Activated CD8-positive, alpha-beta memory T cell treated with anti-CD3 and anti-CD28 coated beads, Interleukin-2, amount 50 U/mL, for 24 hours (primary cell): ENCODE results near the gene SPHK2.
"Not testable (repeated sequence)": the region's sequence is repeated elsewhere in the genome, so short reads cannot be mapped to it uniquely, and the experiment has no call there.

Experiments used
- DNase-seq: peaks from one replicate; pipeline ENCODE4 v3.0.0-alpha.2; 2020; ENCODE audit errors: extremely low read depth

Gene SPHK2

DNA sequence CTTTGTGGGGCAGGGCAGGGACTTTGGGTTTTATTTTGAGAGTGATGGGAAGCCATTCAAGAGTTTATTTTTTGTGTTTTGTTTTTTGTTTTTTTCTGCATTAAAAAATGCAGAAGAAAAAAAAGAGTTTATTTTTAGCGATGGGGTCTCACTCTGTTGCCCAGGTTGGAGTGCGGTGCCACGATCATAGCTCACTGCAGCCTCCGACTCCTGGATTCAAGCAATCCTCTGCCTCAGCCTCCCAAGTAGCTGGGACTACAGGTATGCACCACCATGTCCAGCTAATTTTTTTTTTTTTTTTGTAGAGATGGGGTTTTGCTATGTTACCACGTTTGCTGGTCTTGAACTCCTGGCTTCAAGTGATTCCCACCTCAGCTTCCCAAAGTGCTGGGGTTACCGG, 39.2 kb downstream of the SPHK2 start:
- no peak for DNase-seq

DNA sequence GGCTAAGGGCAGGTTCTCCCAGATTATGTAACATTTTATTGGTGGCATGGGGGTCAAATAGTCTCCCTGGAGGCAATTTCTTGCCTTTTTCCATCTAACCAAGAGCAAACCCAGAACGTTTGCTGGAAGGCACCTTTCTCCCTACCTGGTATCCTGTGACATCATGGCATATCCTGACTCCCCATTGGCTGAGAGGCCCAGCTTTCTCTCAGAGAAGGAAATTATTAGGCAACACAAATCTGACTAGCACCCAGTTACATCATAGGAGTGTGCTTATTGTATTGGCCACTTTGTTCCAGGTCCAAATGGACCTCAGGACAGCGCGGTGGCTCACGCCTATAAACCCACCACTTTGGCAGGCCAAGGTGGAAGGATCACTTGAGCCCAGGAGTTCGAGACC, 40.5 kb downstream of the SPHK2 start:
- DNase-seq = no peak

DNA sequence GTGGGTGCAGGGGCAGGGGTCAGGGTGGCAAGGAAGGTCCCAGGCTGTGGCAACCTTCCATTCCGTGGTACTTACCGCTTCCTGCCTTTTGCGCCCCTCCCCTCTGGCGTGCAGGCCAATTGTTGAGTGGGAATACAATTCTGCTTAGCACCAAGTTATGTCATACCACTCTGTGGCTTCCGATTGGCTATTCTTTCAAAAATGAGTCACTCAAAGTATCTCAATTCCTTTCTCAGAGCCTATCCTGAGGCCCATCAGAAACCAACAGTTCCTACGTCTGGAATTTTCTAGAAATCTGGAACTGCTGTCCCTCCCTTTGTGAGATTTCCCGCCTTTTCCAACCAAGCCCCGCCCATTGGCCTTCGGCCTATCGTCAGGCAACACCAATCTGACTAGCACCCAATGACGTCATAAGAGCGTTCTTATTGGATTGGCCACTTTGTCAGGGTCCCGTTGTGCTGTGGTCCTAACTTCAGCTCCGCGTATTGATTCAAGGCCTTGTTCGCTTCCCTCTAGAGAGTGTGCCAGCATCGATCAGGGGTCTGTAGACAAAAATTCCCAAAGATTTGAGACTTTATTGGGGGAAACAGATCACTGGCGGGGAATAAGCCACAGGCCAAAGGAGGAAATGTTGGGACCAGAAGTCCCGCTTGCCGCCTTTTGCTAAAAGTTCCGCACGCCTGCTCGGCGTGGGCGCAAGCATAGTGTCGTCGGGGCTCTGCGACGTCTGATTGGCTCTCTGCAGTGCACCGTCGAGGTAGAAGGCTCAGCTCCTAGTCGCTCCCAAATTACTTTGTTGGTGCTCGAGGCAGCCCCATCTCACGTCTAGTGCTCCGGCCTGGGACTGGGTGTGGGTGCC, 41.8 kb downstream of the SPHK2 start:
- peak; percentile 63 for DNase-seq

DNA sequence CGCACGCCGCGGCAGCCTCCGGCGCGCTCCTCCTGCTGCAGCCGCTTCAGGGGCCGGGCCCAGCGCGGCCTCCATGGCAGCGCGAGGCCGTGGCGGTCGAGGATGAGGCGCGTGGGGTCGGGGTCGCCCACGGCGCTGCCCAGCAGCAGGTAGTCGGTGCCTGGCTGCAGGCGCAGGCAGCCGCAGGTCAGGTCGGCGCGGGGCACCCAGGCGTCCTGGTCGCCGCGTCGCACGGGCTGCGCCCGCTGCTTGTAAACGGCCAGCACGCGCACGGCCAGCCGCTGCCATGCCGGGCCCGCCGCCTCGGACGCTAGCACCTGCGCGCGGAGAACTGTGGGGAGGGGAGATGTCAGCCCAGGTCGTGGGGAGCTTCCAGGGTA, 42.4 kb downstream of the SPHK2 start:
- DNase-seq = no peak

DNA sequence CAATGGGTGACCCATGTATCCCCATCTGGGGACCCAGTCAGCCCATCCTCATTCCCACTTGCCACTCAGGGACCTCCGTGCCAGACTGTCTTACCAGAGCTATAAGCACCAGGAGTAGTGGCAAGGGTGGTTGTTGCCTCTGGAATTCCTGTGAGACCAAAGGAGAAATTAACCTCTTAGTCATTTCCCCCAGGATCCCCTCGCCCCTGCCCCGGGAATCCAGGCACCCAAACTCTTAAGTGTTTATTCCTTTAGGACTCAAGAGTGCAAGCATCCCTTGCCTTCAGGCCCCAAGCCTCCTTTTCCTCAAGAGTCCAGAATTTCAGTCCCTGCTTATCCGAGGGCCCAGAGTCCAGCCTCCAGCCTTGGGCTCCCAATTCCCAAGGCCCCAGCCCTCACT, 44.4 kb downstream of the SPHK2 start:
- DNase-seq = no peak

DNA sequence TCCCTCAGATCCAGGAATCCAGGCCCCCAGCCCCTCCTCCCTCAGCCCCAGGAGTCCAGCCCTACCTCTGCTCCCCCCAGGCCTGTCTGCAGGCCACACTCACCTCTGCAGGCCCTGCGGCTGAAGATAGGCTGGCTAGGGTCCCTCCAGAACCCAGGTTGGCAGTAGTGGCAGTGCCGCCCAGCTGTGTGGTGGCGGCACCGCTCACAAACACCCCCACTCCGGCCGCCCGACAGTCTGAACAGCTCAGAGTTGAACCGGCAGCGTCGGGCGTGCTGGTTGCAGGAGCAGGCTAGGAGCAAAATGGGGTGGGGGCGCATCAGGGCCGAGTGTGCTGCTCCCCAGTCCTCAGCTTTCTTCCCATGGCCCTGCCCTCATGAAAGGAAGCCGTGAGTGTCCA, 45.2 kb downstream of the SPHK2 start:
- no peak for DNase-seq

DNA sequence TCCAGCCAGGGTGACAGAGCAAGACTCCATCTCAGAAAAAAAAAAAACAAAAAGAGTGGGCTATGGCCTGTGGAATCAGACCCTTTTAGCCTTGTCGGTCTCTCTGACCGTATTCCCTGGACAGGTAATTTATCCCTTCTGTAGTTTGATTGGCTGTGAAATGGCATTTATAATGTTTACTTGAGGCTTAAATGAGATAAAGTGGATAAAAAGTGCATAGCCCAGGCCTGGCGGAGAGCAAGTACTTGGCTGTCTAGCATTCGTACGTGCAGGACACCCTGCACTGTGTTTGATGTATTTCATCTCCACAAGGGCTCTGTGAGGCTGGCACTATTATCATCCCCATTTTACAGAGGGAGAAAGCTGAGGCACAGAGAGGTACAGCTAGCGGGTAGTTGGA, 46.5 kb downstream of the SPHK2 start:
- no peak for DNase-seq

DNA sequence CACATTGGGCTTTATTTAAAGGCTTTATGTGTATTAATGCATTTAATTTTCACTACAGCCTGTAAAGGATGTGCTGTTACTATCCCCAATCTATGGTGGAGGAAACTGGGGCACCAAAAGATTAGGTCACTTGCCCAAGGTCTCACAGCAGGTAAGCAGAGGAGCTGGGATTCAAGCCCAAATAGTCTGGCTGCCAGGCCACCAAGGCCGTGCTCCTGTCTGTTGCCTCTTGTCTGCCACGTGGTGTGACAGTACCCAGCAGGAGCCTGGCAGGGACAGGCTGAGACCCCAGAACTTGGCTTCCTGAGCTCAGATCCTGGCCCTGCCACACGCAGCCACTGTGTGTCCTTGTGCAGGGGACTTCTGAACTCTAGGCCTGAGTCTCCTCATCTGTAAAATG, 49.0 kb downstream of the SPHK2 start:
- DNase-seq = no peak

DNA sequence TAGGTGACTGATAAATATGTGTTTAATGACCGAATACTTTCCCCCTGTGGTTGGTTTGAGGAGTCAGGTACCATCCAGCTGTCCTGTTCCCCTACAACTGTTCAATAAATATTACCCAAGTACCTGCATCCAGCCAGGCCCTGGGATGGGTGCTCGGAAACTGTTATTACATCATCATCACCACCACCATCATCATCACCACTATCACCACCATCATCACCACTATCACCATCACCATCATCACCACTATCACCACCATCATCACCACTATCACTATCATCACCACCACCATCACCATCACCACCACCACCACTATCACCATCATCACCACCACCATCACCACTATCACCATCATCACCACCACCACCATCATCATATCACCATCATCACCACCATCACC, 49.5 kb downstream of the SPHK2 start:
- DNase-seq = no peak

DNA sequence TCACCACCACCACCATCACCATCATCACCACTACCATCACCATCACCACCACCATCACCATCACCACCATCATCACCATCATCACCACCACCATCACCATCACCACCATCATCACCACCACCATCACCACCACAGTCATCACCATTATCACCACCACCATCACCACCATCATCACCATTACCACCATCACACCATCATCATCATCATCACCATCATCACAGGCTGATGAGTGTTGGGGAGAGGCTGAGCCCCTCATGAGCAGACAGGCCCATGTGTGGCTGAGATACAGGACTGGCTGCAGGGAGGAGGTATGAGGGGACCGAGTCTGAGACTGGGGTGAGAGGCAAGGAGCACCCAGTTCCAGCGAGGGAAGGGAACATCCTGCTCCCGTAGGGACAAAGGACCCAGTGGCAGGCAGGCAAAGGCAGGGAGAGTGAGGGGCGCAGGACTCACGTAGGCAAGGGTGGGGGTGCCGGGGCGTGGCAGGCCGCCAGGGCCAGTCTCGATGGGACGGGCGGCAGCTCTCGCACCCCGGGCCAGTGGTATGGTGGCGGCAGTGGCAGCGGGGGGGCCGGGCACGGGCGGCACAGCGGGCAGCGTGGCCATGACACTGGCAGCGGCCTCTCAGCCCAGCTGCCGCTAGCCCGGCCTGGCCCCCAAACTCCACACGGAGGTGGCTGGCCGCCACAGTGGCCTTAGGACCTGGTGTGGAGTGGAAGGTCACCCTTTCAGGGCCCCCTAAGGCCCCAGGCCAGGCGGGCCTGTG, 50.8 kb downstream of the SPHK2 start:
- no peak for DNase-seq

DNA sequence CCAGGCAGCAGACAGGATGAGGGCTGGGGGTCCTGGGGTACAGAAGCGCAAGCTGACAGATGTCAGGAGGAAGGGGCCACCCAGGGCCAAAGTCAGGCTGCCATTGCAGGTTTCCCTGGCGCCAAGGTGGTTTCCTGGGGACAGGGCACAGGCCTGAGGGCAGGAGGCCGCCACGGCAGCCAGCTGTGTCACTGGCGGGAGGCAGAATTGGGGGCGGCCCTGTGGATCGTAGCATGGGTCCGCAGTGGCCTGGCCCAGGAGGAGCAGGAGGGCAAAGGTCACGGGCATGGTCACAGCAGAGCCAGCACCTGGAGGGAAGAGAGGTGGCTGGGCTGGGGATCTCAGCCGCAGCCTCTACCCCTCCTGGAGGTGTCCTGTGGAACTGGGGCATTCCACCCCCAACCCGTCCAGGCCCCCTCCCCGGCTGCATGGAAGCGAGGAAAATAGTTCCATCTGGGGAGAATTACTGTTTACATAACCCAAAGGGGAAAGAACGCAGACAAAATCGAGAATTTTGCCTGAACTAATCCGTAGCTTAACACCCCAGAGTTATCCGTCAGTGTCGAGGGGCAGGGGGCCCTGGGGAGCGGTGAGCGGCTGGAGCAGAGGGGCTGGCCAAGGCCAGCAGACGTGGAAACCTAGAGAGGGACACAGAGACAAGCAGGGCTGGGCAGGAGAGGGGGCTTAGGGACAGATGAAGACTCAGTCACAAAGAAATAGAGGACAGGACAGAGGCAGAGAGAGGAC, 51.6 kb downstream of the SPHK2 start:
- no peak for DNase-seq

DNA sequence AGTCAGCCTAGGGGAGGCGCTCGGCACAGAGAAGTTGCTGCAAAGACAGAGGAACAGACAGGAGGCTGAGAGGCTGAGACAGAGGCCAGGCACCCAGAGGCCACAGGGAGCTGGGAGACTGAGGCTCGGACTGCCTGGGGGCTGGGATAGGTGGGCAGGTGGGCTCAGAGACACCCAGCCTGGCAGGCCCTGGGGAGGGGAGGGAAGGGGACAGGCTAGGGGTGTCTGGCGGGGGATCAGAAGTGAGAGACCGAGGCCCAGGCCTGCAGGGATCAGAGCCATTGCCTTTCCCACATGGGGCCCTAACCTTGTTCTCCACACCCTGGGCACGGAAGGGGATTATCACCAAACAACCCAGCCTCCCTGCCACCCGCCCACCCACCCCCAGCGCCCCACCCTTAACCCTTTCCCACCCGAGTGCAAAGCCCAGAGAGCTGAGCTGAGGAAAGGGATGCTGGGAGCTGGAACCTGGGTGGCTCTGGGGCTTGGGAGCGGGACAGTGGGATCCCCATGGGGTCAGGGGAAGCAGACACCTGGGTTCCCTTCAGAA, 52.2 kb downstream of the SPHK2 start:
- DNase-seq = no peak

DNA sequence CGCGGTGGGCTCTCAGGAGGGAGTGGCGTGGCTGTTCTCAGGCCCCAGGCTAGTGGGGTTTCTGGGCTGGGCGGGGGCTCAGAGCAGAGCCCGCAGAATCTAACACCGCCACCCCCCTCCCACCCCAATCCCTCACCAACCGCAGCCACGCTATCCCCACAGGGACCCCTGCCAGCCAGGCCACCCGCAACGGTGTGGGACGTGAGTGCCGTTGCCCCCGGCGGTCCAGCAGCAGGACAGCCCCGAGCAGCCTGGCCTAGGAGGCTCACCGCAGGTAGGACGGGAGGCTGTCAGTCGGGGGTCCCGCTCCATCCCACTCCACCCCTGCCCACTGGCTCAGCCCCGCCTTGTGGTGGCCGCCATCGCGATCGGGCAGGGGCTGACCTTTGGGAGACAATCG, 53.7 kb downstream of the SPHK2 start, which contains the start of gene NTN5:
Gene NTN5 (minus strand): TSS at position 24 of the 400 bp plus-strand sequence. CDS start 2,031 bp downstream, outside the sequence.
- no peak for DNase-seq

DNA sequence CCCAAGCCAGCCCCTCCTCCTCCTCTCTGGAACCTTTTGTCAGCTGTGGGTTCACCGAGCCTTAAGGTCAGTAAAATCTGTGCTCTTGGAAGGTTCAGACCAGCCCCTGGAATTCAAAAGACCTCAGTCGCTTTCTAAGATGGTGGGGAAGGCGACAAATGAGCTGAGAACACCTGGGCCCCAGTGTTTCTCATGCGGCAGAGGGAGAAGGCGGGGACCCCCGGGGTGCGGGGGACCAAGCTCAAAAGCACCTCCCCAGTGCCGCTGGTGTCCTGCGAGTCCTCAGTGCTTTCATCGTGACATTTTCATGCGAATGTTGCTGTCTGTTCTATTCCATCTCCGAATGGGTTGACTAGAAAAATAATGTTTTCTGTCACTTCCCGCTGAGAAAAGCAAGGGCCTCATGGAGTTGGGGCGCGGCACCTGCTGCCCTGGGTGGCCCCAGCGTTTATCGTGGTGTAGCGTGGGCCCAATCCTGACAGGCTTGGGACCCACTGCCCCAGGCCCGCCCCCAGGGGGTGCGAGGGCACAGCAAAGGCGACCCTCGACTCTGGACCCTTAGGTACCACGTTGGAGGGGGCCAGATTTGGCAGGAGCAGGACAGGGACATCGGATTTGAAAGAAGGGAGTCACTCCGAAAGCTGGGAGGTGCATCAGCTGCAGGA, 54.3 kb downstream of the SPHK2 start:
- DNase-seq = no peak

DNA sequence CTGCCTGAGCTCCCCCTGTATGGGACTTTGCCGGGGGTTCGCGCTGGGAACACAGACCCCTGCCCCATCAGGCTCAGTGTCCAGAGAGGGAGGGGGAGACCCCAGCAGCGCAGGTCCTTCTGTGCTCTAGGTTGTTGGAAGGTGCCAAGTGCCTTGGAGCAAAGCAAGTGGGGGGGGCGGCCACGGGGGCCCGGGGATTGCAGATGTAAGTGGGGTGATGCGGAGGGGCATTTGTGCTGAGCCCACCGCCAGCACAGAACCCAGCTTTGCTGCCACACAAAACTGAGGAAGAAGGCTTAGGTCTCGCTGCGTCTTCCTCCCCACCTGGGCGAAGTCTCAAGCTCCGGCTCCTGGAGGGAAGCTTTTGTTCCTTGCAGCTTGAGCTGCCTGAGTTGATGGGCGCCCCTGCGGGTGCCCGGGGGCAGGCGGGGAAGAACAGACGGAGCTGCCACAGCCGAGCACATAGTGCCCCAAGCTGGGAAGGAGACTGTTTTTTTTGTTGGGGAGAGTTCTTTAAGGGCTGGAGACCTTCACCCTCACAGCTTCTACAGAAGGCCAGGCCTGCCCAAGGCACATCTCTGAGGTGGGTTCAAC, 55.0 kb downstream of the SPHK2 start:
- DNase-seq = no peak

DNA sequence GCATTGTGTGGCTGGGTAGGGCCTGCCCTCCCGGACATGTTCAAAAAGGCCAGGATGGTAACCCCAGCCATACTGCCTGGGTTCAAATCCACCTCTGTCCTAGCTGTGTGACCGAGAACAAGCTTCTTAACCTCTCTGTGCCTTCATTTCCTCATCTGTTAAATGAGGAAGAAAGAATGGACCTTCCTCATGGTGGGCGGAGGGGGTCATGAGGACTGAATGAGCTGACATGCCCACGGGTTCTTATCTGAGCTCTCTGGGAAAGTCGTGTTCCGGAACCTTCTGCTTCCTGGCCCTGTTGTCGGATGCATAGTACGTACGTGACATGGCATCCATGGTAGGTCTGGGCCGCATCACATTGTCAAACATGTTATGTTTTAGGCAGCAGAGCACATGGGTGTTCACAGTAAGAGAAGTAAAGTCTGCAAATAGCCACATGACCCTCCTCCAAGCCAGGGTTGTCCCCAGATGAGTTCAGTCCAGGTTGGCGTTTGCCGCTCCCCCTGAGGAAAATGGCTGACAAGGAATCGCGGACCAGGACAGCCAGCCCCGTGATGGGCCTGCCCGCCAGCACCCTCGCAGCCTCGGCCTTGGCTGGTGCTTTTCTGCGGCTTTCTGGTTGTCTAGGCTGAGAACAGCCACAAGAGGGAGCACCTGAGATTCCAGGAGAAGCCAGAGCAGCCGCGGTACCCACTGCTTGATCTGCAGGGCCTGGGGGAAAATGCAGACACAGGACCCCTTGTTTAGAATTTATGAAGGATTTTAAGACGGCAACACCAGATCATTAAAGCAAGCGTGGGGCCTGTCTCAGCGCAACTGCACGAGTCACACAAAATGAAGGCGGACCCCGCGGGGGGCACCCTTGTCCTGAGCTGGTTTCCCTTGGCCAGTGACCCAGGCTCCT, 55.9 kb downstream of the SPHK2 start:
- DNase-seq = peak; percentile 51

DNA sequence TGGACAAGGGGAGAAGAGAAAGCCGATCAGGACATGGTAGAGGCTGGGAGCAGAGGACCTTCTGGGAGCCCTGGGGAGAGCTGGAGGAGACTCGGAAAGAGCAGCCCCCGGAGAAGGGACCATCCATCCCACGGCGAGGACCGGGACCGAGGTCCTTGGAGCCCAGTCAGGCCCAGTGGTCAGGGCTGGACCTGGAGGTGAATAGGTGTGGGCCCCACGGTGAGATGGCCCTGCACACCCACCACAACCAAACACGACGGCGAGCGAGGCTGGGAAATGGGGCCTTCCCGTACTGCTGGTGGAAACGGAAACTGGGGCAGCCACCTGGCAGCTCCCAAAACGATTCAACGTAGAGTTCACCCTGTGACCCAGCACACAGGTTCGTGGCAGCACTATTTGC, 57.2 kb downstream of the SPHK2 start:
- no peak for DNase-seq

DNA sequence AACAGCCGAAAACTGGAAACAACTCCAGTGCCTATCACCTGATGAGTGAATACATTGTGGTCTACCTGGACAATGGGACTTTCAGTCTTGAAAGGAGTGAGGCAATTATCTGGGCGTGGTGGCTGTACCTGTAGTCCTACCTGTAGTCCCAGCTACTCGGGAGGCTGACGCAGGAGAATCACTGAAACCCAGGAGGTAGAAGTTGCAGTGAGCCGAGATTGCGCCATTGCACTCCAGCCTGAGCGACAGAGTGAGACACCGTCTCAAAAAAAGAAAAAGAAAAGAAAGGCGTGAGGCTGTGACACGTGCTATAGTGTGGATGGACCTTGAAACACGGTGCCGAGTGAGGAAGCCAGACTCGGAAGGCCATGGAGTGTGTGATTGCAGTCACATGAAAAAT, 57.6 kb downstream of the SPHK2 start:
- DNase-seq = no peak

DNA sequence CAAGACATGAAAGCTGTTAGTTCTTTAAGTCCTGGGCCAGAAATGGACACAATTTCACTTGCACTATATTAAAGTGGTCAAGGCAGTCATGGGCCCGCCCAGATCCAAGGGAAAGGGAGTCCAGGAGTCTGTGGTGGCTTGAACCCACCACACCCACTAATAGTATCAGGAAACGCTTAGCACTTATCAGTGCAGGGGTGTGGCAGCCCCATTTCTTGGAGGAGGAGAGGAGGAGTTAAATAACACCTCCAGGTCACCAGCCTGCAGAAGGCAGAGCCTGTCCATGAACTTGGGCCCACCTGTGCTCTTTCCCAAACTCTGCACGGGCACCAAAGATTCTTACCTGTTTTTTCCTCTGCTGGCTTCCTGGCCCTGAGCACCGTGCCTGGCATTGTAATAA, 58.9 kb downstream of the SPHK2 start:
- DNase-seq = no peak

DNA sequence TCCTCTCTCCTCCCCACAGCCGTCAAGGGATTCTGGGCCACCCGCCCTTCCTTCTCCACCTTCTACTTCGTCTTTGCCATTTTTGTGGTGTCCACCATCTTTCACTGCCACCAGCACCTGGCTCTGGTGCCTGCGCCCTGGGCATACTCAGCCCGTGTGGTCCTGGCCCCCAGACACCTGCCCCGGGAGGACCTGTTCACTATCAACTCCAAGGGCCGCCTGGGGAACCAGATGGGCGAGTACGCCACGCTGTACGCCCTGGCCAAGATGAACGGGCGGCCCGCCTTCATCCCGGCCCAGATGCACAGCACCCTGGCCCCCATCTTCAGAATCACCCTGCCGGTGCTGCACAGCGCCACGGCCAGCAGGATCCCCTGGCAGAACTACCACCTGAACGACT, 60.7 kb downstream of the SPHK2 start:
- not testable (repeated sequence) for DNase-seq
